Activated CD8-positive, alpha-beta memory T cell treated with anti-CD3 and anti-CD28 coated beads, Interleukin-2, amount 50 U/mL, for 4 hours (primary cell): ENCODE results near the gene TGFBR3.

Source experiments
- DNase-seq: peaks from one replicate; pipeline ENCODE4 v3.0.0-alpha.2; 2020

TGFBR3 gene

DNA sequence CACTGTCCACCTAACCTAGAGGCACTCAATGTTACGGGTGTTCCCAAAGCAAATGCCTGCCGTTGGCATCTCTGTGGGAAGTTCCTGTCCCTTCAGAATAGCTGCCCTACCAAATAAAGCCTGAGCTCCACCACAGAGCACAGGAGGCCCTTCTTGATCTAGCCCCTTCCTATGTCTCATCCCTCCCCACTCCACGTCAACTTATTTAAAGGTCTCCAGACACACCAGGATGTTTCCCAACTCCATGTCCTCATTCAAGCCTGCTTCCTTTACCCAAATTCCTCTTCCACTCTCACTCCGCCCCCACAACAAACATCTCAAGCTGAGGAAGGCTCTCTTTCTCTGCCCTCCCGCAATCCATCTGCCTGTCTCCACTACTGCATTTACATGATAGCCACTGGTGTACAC lies 87.7 kb downstream of the TGFBR3 start:
- no peak for DNase-seq

DNA sequence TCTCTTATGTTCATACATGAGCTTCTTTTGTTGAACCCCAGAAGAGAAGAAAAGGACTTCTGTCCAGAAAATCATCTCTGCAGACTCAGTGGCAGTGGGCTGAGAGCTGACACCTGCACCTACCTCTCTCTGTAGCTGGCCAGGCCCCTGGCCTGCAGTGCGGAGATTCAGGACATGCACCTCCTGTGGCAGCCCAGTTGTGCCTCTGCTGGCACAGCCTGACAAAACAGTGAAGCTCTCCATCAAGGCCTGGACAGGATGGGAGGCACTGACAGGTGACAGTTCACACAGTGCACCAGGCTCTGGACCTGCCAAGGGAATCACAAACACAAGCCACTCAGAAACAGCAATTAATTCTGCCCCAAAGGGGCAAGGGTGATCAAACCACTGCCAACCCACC lies 88.8 kb downstream of the TGFBR3 start:
- DNase-seq, result no peak

DNA sequence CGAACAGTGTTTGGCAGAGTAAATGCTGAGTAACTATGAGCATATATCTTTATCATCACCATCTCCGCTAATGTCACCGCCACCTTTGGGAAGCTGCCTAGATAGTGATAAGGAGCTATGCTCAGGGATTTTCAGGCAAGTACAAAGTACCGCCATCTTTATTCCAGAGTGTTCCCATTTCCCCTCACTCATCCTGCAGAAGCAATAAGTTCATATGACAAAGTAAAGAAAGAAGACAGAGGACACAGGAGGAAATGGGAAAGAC lies 89.6 kb downstream of the TGFBR3 start:
- DNase-seq, result no peak

DNA sequence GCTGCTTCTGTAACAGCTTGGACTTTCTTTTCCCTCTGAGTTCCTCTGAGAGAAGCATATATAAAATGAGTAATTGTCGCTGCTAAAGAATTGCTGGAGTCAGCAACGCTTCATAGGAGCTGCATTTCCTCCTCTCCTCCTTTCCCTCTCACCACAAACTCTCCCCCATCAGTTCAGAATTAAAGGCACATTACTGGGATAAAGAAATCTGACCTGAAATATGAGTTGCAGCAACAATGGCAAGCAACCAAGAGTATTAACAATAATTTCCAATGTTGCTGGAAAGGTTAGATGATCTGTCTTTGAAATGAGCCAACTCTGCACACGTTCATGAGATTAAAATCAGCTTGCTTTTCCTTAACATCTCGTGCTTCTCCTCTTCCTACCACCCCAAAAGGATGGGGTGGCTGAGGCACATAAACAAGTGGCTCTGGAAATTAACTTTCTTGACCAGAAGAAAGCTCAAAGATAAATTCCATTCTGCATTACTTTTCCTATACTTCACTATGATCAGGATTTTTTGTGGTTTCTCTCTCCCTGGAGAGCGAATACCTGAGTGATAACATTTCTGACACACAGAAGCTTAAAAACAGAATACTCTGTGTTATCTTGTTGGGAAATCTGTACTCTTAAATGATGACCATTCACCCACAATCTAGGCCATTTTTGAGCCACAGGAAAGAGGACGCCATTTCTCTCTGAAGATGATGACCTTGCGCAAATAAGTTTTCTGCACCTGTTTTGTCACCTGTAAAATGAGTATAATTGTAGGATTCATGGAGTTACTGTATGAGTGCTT lies 90.2 kb downstream of the TGFBR3 start:
- no peak for DNase-seq

DNA sequence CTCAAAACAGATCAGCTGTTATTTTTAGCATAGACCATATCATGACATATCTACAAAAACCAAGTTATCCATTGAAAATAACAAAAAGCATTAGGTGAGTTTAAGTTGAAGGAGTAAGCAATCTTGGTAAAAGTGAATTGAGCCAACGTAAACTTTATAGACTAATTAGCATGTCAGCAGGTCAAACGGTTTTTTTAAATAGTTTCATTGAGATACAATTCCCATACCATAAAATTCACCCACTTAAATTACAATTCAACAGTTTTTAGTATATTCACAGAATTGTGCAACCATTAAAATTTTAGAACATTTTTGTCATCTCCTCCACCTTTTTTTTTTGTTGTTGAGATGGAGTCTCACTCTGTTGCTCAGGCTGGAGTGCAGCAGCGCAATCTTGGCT lies 92.1 kb downstream of the TGFBR3 start:
- DNase-seq, result no peak

DNA sequence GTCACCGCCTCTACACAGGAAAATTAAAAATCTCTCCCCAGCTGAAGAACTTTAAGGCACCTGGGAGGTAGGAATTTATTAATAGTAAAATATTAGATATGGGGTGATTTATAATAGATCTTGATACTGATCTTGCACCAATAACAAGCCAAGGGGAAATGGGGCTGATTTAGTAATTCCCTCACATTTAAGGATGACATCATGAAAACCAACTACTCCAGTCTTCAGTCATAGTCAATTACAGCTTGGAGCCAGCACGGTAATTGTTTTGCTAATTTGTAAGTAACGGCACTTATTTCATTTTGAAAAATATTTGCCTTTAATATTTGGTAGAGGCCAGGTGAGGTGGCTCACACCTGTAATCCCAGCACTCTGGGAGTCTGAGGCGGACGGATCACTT lies 92.8 kb downstream of the TGFBR3 start:
- DNase-seq, result no peak

DNA sequence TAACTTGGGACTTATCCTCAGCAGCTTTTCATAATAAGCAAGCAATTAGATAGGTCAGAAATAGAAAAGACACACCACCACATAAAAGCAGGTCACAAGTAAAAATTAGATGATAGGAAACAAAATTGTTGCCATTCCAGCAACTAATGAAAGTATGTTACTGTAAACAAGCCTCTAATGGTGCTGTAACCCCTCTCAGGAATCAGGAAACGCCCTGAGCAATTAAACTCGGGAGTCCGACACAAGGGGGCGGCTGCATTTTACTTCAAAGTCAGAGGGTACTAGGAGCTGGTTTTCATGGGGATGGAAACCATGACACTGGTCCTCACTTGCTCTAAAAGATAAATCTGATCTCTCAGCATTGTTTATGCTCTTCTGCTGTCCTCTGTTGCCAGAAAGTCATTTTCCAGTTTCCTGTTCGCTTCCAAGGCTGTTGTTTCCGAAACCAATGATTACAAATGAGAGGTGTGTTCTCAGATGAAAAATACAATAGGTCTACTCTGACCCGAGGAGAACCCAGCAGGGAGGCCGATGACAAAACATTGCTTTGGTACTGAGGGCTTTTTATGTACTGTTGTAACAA lies 93.4 kb downstream of the TGFBR3 start:
- DNase-seq, result no peak

DNA sequence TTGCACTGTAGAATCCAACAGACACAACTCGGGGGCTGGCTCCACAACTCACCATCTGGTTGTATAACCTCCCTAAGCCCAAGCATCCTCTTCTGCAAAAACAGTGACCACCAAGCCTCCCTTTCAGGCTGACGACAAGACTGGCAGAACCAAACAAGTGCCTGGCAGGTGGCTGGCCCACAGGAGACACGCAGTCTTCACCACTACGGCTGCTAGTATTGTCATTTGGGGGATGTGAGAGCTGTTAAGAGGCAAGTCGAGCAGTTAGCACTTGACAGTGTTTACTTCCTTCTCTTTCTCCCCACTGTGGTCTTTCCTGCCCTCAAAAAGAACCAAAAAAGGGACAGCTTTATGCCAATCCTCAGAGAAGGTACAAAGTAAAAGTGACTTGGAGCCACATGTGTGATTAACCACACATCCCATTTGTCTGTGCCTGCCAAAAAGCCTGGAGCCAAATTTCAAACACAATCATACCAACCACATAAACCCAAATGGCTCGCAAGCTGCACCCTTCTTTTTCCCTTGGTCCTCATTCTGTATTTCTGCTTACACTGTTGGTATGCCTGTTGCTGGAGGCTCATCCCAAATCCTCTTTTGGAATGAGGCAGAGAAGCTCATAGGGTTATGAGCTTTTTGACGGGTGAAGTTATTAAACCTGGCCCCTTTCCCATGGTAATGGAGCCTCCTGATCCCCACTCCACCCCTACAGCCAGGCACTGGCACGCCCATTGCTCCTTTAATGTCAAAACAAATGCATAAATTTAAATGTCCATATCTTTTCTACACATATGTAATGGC lies 94.1 kb downstream of the TGFBR3 start:
- DNase-seq, result no peak

DNA sequence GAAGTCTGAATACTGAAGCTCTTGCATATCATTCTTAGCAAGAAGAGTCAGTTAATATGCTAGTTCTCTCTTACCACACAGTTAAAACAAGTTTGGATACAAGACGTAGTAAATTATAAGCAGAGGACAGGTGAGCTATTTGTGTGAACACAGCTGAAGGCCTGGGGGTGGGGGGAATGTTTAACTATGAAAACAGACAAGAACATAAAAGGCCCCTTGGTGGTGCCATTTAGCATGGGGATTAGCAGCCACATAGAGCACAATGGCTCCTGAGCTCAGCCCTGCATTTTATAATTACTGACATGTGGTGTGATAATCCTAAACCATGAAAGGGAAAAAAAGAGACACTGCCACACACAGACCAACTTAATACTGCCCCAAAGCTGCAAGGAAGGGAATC lies 94.8 kb downstream of the TGFBR3 start:
- no peak for DNase-seq

DNA sequence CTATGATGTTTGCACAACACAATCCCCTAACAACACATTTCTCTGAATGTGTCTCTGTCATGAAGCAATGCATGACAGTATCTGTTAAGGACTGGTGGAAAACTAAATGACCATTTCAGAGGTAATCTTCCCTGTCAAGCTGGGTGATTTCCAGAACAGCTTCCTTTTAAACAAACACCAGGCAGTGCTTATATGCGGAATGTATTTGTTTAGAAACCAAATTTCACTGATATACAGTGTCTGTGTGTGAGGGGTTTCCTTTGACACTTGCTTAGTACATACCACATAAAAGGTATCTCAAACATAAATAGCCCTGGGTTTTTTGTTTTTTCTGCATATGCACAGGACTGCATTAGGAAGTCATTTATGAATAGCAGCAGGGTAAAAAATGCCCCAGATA lies 95.6 kb downstream of the TGFBR3 start:
- no peak for DNase-seq

DNA sequence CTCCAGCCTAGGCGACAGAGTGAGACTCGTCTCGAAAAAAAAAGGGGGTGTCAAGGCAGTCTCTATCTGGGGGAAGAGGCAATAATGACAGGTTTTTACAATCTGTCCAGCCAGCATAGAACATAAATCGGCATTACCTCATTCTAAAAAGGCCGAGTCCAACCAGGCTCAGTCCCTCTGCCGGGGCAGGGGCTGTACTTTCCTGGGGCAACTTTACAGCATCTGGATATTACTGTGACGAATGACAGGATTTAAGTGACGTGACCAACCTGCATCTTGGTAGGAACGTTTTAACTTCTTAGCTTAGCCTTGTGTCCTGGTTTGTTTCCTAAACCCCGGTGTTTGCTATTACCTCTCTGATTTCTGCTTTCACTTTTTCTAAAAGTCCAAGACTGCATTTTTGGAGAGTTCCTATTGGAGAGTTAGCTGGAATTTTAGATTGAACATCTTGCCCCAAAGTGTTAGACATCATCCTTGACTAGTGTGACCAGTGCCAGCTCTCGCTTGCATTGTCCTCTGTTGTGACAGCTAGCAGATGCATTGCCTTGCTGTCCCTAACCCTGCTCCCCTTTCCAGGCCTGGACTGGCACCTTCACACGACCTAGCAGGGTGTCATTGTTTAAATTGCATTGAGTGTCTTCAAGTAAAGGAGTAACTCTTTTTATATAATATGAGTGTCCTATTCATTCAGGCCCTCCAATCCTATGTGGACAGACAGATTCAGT lies 96.5 kb downstream of the TGFBR3 start:
- DNase-seq, result no peak

DNA sequence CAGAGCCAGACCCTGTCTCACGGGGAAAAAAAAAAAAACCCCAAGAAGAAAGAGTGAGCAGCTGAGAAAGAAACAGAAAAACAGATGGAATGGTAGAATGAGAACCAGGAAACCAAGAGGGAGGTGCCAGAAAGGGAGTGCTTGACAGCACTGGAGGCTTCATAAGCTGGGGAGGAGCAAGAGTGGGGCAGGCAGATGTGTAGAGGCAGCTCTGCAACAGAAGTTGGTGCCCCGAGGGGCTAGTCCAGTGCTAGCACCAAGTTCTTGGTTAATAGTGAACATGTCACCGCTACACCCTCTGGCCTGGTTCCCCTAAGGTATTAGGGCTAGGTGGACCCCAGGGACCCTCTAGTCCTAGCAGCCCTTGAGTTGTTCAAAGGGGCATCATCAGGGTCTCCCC lies 98.0 kb downstream of the TGFBR3 start:
- DNase-seq, result no peak

DNA sequence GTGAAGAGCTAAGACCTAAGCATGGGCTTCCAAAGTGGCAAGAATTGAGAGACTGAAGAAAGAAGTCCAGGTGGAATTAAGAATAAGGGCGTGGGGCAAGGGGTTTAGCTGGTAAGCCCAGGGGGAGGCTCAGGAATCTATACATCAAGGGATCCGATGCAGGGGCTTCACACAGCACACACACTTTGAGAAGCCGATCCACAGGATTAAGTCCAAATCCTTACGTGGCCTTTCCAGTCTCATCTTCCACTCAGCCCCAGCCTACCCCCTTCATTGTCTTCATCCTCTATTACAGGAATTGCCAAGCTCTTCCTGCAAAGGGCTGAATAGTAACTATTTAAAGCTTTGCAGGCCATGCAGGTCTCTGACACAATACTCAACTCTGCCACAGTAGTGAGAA lies 101.3 kb downstream of the TGFBR3 start:
- no peak for DNase-seq

DNA sequence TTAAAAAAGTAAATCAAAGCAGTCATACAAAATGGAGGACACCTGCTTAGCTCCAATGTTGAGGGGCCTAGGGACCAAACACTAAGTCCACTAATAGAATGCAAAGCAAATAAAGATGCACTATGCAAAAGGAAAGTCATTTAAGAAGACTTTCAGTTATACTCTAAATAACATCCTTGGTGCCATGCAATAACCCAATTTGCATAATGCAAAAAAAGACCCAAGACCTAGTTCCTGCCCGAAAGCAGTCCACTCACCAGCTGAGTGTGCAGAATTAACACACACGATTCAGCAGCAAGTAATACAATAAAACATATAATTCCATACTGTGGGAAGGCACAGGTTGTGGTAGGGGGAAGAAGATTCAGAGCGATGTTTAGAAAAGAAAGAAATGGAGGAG lies 101.8 kb downstream of the TGFBR3 start:
- DNase-seq, result no peak

DNA sequence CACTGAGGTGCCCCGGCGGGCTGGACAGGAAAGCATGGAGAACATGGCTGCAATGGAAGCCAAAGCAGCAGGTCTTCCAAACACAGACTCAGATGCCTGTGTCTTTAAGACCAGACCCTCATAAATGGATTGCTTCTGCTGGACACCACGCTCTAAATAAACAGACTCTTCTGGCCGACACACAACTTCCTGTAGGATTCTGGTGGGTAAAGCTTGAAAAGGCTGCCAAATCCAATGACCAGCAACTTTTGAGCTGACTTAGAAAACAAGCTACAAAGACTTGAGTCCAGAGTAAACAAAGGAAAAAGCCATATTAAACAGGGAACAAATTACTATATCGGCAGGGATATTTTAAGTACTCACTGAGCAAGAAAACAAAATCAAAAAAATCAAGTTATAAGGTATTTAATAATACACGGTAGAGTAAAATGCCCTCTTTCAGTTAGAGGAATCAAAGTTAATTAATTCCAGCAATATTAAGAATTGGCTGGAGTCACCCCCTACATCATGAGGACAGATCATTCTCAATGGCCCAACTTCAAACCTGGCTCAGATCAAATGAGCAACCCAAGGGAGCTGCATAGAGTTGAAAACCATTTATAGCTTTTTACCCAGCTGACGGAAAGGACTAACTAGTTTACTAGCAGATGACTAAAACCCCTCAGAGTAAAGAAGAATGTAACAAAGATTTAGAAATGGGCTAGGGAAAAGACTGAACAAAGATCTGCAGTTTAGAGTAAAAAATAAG lies 102.4 kb downstream of the TGFBR3 start:
- no peak for DNase-seq

DNA sequence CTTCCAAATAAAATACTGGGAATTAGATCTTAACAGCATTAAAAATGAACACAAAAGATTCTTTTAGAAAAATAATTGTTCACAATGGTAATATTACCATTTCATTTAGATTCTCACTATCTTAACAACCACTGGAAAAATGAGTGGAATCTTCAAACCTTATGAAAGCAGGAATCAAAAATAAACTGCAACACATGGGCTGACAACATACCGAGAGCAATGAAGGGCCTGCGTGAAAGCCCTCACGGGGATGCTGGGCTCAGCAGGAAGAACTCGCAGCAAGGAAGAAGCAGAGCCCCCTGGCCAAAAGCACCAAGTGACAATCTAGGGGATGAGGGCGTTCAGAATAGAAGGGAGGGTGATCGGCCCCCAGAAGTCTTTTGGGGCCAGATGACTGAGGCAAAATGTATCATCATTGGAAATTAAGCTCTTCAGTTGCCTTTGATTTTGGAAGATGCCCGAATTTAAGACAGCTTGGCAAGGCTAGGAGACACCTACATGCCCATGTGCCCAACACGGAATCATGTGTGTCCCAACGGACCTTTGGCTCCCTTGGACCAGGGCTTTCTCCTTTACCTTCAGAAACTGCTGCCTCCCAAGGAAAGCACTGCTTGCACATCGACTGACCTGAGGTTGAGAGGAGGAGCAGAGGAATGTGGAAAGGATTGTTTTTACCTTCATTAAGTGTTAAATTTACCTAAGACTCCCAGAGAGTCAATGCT lies 103.9 kb downstream of the TGFBR3 start:
- no peak for DNase-seq

DNA sequence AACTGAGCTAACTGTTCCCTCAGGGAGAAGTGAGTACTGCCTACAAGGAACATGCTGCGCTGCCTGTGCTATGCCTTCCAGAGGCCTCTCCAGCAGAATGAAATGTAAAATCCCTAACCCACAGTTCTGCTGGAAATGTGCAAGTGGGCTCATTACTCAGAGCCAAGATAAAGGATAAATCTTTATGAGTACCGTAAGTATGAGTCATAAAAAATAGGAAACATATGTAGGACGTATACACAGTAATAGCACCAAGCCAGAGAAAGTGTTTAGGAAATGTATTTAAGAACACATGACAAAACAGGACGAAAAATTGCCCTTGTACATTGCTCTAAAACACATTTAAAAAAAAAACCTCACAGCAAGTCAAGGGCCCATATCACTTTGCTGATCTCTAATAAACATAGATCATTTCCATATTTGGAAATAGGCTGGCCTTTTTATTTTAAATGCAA lies 104.6 kb downstream of the TGFBR3 start:
- DNase-seq, result no peak

DNA sequence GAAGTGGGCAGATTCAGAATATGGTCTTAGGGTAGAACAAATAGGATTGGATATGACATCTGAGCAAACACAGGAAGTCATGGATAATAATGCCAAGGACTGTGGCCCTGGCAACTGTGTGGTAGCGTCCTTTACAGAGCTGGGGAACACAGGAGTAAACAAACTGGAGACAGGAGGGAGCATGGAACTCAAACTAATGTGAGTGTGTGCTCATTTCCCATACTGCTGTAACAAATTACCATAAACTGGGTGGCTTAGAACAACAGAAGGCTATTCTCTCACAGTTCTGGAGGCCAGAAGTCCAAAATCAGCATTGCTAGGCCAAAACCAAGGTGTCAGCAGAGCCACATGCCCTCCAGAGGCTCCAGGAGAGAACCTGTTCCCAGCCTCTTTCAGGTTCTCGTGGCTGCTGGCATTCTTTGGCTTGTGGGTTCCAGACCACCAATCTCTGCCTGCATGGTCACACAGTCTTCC lies 106.4 kb downstream of the TGFBR3 start:
- no peak for DNase-seq

DNA sequence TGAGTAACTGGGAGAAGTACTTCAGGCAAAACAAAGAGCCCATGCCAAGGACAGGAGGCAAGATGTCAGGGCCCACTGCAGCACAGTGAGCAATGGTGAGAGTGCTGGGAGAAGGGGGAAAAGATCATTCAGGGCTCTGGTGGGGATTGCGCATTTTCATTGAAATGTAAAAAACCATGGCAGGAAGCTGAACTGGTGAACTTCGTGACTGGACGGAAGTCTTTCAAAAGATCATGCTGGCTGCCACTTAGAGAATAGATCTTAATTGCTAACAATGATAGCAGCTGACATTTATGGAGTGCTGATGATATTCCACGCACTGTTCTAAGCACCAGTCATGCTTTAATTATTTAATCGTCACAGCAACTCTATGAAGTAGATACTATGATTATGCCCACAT lies 107.0 kb downstream of the TGFBR3 start:
- no peak for DNase-seq

DNA sequence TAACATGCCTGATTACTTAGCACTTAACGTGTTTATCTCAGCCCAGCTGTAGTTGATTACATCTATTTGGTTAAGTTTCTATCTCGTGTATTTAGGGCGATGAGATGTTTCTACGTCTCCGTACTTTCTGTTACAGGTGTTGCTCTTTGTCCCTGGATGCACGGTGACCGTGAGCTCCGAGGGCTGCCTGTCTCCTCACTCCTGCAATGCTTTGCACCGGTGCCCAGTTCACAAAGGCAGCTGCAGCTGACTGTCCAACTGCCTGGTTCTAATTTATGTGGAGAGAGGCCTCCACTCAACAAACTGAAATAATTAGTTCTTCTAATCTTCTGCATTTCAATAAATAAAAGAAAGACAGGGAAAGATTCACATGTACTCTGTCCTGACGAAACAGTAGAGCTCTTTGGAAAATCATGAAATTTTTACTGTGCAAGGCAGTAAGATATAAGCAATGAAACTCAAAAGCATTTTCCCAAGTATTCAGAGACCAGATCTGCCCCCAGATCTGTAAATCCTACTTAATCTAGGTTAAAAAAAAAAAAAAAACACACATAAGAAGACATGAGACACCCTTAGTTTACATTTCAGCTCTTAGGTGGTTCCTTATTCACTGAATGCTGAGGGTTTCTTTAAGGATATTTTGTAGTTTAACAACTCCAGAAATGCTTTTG lies 108.2 kb downstream of the TGFBR3 start:
- no peak for DNase-seq

DNA sequence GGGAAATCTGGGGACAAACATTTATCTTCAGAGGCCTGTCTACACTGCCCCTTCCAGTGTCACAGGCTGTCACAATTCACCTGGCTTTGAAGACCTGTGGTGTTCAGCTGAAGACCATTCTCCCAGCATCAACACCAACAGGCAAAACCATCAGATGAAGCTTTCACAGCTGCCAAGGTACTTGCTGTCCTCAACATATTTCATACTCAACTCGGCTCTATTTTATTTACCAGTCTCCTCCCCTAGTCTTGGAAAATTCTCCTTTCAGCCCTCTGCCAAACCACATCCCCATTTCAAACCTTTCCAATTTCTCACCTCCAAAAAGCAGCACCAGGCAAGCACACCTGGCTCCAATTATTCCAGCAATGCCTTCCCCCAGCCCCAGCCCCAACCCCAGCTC lies 108.8 kb downstream of the TGFBR3 start:
- DNase-seq, result no peak
